ENCODE results near the gene FLG. TPM values are rescaled to one million over a fixed set of nuclear protein-coding genes. Genes with fewer than 3 reads are reported as not detected.

FLG gene
- not detected for total RNA-seq

DNA sequence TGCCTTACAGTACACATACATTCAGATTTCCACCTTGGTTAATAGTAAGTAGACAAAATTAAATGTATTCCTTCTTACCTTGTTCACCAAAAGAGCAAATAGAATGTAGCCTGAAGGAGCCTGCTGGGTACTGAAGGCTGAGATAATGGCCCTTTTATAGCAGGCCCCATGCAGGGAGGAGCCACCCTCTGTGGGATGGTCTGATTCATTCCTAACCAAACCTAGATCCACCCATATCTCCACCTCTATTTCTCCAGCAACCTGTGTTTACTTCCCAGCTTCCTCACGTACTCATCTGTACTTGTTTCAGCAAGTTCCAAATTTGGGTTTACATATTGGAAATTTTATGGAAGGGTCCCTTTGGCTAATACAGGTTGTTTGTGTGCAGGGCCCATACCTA lies at the start of gene FLG:
Gene FLG, minus strand, starts transcription at position 129 of the 400 bp plus-strand sequence. CDS start 9,783 bp downstream, outside the sequence.
- no peak within 1 kb of the TSS for H3K27ac ChIP-seq
- no peak within 1 kb of the TSS for H3K4me3 ChIP-seq
- TF ChIP-seq, protein P1, sequence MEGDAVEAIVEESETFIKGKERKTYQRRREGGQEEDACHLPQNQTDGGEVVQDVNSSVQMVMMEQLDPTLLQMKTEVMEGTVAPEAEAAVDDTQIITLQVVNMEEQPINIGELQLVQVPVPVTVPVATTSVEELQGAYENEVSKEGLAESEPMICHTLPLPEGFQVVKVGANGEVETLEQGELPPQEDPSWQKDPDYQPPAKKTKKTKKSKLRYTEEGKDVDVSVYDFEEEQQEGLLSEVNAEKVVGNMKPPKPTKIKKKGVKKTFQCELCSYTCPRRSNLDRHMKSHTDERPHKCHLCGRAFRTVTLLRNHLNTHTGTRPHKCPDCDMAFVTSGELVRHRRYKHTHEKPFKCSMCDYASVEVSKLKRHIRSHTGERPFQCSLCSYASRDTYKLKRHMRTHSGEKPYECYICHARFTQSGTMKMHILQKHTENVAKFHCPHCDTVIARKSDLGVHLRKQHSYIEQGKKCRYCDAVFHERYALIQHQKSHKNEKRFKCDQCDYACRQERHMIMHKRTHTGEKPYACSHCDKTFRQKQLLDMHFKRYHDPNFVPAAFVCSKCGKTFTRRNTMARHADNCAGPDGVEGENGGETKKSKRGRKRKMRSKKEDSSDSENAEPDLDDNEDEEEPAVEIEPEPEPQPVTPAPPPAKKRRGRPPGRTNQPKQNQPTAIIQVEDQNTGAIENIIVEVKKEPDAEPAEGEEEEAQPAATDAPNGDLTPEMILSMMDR (IDR thresholded peaks at IDR 0.05): no peak
- H3K27me3 ChIP-seq: no peaks in the 10 kb centered on the region
- H3K9me3 ChIP-seq: no peaks in the 10 kb centered on the region
- no peaks in the 10 kb centered on the region for H3K4me1 ChIP-seq
- H3K36me3 ChIP-seq: no peaks in the 10 kb centered on the region
- no peak for DNase-seq (ENCODE audit: low spot score)

- Histone ChIP-seq H3K9me3 (peaks cover 0 to 2% of the 10 kb centered on the region in 2 donors), H3K4me3 (no peak overlapping the region), H3K27me3 (no peaks in the 10 kb centered on the region), H3K4me1 (no peaks in the 10 kb centered on the region), H3K36me3 (no peaks in the 10 kb centered on the region), H3K27ac (no peak overlapping the region)
- TF ChIP-seq, protein P1 (IDR thresholded peaks at IDR 0.05): no peak
- DNase-seq (ENCODE audit: low spot score): no peak
These were observed 49.4 kb upstream of the FLG start for GRCh38 chr1:152374451-152374850.

GRCh38 chr1:152372672-152373071 lies 47.6 kb upstream of the FLG start:
- H3K27me3 ChIP-seq: no peaks in the 10 kb centered on the region
- no peaks in the 10 kb centered on the region for H3K4me1 ChIP-seq
- H3K36me3 ChIP-seq: no peaks in the 10 kb centered on the region
- no peak for DNase-seq (ENCODE audit: low spot score)
- TF ChIP-seq, protein P1 (IDR thresholded peaks at IDR 0.05): no peak
- H3K27ac ChIP-seq: no peak overlapping the region
- H3K4me3 ChIP-seq: no peak overlapping the region
- peaks cover 0 to 9% of the 10 kb centered on the region in 2 donors for H3K9me3 ChIP-seq

DNA sequence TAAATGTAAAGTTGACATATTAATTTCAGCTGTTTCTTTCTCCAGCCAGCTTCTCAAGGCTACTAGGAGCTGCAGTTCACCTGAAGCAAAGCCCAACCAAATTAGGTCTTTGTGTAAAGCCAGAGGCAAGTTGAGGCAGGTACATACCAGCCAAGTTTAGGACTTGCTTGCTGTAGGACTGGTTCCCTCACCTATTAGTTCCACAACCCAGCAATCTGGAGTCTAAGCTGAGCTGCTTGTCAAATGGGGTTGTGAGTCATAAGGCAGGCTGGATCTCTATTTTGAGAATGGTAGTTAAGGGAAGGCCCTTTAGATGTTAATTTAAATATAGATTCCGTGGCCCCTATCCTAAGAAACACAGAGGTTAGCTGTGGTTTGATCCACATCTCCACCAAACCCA lies 42.4 kb upstream of the FLG start:
- TF ChIP-seq, protein P1 (IDR thresholded peaks at IDR 0.05): no peak
- Histone ChIP-seq H3K27me3 (no peaks in the 10 kb centered on the region), H3K4me1 (no peaks in the 10 kb centered on the region), H3K36me3 (no peaks in the 10 kb centered on the region), H3K9me3 (peaks cover 0 to 9% of the 10 kb centered on the region in 2 donors), H3K4me3 (no peak overlapping the region), H3K27ac (no peak overlapping the region)
- DNase-seq (ENCODE audit: low spot score): no peak

DNA sequence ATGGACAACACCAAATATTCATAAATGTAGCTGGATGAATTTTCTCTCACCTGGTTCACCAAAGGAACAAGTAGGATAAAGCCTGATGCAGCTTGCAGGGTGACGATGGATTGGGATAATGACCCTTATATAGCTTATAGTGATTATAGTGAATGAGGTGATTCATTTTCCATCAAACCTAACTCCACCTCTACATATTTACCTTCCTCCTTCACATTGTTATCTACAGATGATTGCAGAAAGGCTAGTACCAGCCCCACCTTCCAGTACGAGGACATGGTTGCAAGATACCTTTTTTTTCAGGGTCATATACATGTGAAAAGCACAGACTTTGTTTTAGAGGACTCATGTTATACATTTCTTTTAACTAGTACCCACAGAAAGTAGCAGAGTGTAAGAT lies 34.9 kb upstream of the FLG start, which contains the start of gene FLG2:
Gene FLG2, minus strand, starts transcription at position 101 of the 400 bp plus-strand sequence. CDS start 1,122 bp downstream, outside the sequence.
- H3K27ac ChIP-seq: no peak within 1 kb of the TSS
- no peak for DNase-seq (ENCODE audit: low spot score)
- TF ChIP-seq, protein P1 (IDR thresholded peaks at IDR 0.05): no peak
- no peaks in the 10 kb centered on the region for H3K27me3 ChIP-seq
- H3K4me1 ChIP-seq: no peaks in the 10 kb centered on the region
- H3K36me3 ChIP-seq: no peaks in the 10 kb centered on the region
- no peak within 1 kb of the TSS for H3K4me3 ChIP-seq
- no peaks in the 10 kb centered on the region for H3K9me3 ChIP-seq

DNA sequence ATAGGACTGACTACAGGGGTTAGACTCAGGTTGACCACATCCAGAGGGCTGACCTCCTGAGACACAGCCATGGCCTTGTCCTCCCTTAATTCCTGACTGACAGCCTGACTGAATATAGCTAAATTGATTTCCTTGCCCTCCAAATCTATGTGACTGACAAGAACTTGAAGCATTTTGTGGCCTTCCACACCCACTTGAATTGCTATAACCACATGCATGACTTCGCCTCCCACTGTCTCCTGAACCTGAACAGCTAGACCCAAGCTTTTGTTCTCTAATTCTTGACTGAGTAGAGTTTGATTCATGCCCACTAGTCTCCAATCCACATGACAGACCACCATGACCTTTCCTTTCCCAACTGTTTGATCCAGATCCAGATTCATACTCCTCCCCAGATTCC lies 31.7 kb upstream of the FLG start:
- no peaks in the 10 kb centered on the region for H3K4me1 ChIP-seq
- no peaks in the 10 kb centered on the region for H3K9me3 ChIP-seq
- DNase-seq (ENCODE audit: low spot score): no peak
- H3K27me3 ChIP-seq: no peaks in the 10 kb centered on the region
- H3K4me3 ChIP-seq: no peak overlapping the region
- H3K27ac ChIP-seq: no peak overlapping the region
- TF ChIP-seq, protein P1 (IDR thresholded peaks at IDR 0.05): no peak
- H3K36me3 ChIP-seq: no peaks in the 10 kb centered on the region
